Measurements from ENCODE around the gene MACF1.

The MACF1 gene

DNA sequence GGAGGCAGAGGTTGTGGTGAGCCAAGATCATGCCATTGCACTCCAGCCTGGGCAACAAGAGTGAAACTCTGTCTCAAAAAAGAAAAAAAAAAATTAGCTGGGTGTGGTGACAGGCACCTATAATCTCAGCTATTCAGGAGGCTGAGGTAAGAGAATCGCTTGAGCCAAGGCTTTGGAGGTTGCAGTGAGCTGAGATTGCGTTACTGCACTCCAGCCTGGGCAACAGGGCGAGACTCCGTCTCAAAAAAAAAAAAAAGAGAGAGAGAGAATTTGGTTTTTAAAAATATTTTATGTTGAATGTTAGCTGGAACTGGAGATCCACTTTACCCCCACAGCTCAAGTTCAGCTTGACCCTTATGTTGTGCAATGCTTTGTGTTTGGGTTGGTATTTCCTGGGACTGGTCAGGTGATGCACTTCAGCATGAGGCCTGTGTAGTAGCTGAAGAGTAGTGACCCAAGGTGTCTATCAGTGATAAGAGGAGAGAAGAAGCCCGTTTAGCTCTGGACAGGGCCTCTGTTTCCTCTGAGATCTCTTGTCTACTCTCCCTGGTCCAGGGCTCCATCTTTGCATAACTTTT lies 36.8 kb upstream of the MACF1 start:
- no peak overlapping the region for H3K4me3 ChIP-seq (ENCODE audit: low read depth, low read length)
- CTCF ChIA-PET = interaction anchor here (1.6 to 7.0 kb wide), 4 partner anchors 10 to 91 kb away, joined by 4 to 31 read pairs (median 6); no protein-coding TSS in a partner anchor

DNA sequence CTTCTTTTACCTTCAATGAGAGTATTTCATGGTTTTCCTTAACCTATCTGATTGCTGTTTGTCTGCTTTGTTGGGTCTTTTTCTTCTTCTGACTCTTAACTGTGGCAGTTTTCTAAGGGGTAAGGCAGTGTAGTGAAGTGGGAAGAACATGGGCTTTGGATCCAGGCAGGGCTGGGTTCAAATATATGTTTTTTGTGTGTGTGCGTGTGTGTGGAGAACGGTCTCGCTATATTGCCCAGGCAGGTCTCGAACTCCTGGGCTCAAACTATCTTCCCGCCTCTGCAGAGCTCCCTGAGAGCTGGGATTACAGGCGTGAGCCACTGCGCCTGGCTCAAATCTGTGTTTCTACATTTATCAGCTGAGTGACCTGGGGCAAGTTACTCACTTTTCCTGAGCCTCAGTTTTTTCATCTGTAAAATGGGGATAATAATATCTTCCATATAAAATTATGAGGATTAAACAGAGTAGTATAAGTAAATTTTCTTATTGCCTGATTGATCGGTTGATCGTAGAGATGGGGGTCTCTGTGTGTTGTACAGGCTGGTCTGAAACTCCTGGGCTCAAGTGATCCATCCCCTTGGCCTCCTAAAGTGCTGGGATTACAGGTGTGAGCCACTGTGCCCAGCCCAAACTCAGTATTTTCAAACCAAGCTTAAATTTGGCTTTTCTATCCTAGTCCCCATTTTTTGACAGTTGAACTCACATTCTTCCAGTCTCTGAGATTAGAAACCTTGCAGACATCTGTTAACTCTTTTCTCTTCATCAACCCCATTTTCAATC lies 36.0 kb upstream of the MACF1 start:
- CTCF ChIA-PET = interaction anchor here (1.0 to 7.0 kb wide), 5 partner anchors 11 to 90 kb away, joined by 3 to 31 read pairs (median 4); no protein-coding TSS in a partner anchor
- POLR2A ChIA-PET = no interaction called here
- TF ChIP-seq, protein P1, sequence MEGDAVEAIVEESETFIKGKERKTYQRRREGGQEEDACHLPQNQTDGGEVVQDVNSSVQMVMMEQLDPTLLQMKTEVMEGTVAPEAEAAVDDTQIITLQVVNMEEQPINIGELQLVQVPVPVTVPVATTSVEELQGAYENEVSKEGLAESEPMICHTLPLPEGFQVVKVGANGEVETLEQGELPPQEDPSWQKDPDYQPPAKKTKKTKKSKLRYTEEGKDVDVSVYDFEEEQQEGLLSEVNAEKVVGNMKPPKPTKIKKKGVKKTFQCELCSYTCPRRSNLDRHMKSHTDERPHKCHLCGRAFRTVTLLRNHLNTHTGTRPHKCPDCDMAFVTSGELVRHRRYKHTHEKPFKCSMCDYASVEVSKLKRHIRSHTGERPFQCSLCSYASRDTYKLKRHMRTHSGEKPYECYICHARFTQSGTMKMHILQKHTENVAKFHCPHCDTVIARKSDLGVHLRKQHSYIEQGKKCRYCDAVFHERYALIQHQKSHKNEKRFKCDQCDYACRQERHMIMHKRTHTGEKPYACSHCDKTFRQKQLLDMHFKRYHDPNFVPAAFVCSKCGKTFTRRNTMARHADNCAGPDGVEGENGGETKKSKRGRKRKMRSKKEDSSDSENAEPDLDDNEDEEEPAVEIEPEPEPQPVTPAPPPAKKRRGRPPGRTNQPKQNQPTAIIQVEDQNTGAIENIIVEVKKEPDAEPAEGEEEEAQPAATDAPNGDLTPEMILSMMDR (IDR thresholded peaks at IDR 0.05; ENCODE audit: insufficient read depth, low read length, missing control alignments) = no peak
- DNase-seq (ENCODE audit: low read depth, low spot score) = no peak
- H3K4me3 ChIP-seq (ENCODE audit: low read depth, low read length) = no peak overlapping the region

More for the DNA sequence above, 36.8 kb upstream of the MACF1 start:
- POLR2A ChIA-PET = no interaction called here
- DNase-seq (ENCODE audit: low read depth, low spot score) = no peak
- TF ChIP-seq, protein P1 (IDR thresholded peaks at IDR 0.05; ENCODE audit: insufficient read depth, low read length, missing control alignments) = no peak

DNA sequence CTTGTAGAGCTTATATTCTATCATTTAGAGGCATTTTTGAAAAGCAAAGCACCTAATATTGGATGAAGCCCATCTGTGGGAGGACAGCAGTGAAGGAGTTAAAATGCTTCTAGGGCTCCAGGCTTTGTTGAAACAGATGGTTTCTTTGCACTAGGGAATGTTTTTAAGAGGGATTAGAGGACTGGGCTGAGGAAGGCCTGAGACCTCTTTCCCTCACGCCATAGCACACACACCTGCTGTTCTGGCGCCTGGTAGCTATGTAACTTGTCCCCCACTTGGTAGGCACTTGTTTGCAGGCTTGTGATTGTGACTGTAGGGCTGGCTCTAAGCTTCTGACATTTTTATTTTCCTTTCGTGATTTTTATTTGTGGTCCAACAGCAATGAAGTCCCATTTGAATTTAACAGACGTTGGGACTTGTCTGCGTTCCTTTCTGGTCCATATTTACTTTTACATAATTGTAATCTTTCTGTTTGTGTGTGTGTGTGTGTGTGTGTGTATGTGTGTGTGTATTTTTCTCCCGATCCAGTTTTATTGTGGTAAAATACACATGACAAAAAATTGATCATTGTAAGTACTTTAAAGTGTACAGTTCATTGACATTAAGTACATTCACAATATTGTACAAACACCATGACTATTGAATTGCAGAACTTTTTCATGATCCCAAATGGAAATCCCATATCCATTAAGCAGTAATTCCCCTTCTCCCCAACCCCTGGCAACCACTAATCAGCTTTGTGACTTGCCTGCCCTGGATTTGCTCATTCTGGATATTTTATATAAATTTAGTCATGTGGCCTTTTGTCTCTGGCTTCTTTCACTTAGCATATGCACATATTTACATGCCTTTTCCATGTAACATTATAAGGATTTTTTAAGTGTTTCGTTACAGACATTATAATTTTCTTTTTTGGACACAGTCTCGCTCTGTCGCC lies 33.5 kb upstream of the MACF1 start:
- no peak for DNase-seq (ENCODE audit: low read depth, low spot score)
- no peak overlapping the region for H3K4me3 ChIP-seq (ENCODE audit: low read depth, low read length)
- POLR2A ChIA-PET = no interaction called here
- CTCF ChIA-PET = interaction anchor here (0.8 to 7.0 kb wide), 4 partner anchors 9 to 20 kb away, joined by 3 to 31 read pairs (median 4); no protein-coding TSS in a partner anchor
- TF ChIP-seq, protein P1 (IDR thresholded peaks at IDR 0.05; ENCODE audit: insufficient read depth, low read length, missing control alignments) = no peak

DNA sequence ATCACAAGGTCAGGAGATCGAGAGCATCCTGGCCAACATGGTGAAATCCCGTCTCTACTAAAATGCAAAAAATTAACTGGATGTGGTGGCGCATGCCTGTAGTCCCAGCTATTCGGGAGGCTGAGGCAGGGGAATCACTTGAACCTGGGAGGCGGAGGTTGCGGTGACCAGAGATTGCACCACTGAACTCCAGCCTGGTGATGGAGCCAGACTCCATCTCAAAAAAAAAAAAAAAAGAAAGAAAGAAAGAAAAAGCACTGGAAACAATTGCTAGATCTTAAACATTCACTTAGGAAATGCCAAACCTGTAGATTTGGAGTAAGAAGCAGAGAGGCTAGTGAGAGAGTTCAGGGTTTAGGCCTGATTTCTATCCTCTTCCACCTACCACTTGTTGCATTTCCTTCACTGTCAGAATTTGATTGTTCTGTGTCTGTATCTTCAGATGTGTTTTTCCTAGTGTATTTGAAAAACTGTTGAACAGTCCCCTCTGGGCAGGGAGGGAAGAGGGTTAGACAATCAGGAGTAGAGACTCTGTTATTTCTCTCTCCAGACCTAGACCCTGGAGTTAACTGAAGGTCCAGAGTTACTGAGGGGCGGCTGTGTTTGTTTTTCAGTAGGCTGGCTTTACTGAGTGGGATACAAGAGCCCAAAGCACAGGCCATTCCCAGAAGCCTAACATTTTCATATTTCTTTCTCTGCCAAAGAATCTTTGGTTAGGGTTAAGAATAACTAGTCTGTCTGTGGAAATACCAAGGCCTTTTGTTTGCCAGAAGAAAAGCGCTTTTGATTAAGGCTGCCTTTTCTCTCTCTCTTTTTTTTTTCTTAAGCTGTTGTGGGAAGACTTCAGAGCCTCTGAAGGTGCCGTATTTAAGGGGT lies 31.1 kb upstream of the MACF1 start:
- CTCF ChIA-PET = interaction anchor here (0.7 to 7.0 kb wide), 3 partner anchors 9 to 74 kb away, joined by 3 to 31 read pairs (median 3); no protein-coding TSS in a partner anchor
- POLR2A ChIA-PET = interaction anchor here (0.5 to 1.0 kb wide), 2 partner anchors 18 to 27 kb away, joined by 3 to 5 read pairs; no protein-coding TSS in a partner anchor
- no peak for DNase-seq (ENCODE audit: low read depth, low spot score)
- H3K4me3 ChIP-seq (ENCODE audit: low read depth, low read length) = no peak overlapping the region
- TF ChIP-seq, protein P1 (IDR thresholded peaks at IDR 0.05; ENCODE audit: insufficient read depth, low read length, missing control alignments) = no peak

DNA sequence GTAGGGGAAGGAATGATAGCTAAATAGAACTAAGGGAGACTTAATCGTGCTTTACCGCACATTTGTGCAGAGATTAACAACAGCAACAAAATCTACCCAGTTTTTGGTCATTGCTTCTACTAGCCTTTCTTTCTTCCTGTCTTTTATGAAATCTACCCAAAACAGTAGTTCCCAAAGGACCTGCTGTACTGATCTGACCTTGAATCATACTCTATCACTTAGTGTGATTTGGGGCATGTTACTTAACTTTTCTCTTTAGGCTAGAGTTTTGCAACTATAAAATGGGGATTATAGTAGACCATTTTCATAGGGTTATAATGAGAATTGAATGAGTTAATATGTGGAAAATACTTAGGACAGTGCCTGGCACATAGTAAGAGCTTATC lies 30.5 kb upstream of the MACF1 start:
- TF ChIP-seq, protein P1 (IDR thresholded peaks at IDR 0.05; ENCODE audit: insufficient read depth, low read length, missing control alignments) = no peak
- CTCF ChIA-PET = interaction anchor here (1.0 kb wide), 1 partner anchor 75 kb away, joined by 3 read pairs; no protein-coding TSS in a partner anchor
- no peak for DNase-seq (ENCODE audit: low read depth, low spot score)
- H3K4me3 ChIP-seq (ENCODE audit: low read depth, low read length) = no peak overlapping the region
- POLR2A ChIA-PET = interaction anchor here (0.5 to 1.0 kb wide), 2 partner anchors 18 to 28 kb away, joined by 3 to 5 read pairs; no protein-coding TSS in a partner anchor

Data from AG04449 (cell line).